Cardiac fibroblast (primary cell): ENCODE measurements around the gene KCNA5.

ENCODE experiments used
- DNase-seq, 2 donors: peaks; one replicate each; pipeline versions ENCODE4 v3.0.0 to v3.0.0-alpha.2; 2010; ENCODE audit warnings: low read depth in 2 of 2
- H3K4me3 ChIP-seq, 2 donors: replicated peaks in 1 of 2; 1 replicate in 1 of 2; 2 replicates in 1 of 2; pipeline ENCODE4 v1.5.1; 2011; ENCODE audit warnings: low read depth in 2 of 2, low read length in 2 of 2, mild to moderate bottlenecking in 2 of 2, moderate library complexity in 1 of 2
- TF ChIP-seq, protein P1 (sequence below): IDR thresholded peaks from one replicate; pipeline ENCODE4 v1.5.1; 2011; ENCODE audit warnings: low read depth, mild to moderate bottlenecking, low read length, inconsistent platforms

Gene KCNA5

DNA sequence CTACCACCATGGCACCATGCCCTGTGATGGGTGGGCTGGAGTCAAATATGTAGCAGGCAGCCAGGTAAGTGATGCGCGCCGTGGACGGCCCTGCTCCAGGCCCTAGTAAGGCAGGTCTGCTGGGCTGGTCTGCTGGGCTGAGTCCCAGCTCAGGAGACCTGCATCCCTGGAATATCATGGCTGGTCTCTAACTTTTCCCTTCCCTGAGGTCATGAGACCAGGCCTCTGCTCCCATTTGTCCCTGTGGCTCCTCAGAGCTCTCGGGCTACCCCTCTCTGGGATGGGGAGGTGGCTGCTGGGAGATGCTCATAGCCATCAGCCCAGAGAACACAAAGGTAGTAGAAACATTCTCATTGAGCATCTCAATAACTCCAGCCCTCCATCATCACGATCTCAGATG, 19.8 kb upstream of the KCNA5 start:
- DNase-seq = no peak
- TF ChIP-seq, protein P1, sequence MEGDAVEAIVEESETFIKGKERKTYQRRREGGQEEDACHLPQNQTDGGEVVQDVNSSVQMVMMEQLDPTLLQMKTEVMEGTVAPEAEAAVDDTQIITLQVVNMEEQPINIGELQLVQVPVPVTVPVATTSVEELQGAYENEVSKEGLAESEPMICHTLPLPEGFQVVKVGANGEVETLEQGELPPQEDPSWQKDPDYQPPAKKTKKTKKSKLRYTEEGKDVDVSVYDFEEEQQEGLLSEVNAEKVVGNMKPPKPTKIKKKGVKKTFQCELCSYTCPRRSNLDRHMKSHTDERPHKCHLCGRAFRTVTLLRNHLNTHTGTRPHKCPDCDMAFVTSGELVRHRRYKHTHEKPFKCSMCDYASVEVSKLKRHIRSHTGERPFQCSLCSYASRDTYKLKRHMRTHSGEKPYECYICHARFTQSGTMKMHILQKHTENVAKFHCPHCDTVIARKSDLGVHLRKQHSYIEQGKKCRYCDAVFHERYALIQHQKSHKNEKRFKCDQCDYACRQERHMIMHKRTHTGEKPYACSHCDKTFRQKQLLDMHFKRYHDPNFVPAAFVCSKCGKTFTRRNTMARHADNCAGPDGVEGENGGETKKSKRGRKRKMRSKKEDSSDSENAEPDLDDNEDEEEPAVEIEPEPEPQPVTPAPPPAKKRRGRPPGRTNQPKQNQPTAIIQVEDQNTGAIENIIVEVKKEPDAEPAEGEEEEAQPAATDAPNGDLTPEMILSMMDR = no peak
- no peak overlapping the region for H3K4me3 ChIP-seq

DNA sequence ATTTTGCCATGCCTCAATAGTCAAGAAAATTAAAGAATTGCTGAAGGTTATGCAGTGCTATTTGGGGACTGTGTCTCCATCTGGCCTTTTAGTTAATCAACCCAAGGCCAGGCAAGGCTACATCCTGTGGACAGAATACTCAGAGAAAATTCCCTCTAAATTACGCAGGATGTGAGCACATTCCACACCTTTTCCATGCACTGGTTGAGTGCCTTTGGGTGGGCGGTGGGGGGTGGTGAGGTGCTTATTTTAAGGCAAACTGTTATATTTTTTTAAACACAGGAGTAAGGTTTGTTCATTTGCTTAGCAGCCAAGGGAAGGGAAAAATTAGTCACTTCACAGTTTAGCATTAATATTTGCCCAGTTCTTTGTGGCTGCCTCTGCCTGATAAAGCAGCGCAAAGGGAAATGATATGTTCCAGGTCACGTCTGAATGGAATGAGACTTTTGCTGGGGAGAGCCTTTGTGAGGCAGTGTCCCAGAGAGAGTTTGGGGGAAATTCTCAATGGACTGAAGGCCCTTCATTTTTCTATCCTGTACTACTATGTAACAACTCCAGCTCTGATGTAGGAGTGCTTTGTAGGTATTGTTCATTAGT, 17.2 kb upstream of the KCNA5 start:
- no peak overlapping the region for H3K4me3 ChIP-seq
- TF ChIP-seq, protein P1 = no peak
- no peak for DNase-seq

DNA sequence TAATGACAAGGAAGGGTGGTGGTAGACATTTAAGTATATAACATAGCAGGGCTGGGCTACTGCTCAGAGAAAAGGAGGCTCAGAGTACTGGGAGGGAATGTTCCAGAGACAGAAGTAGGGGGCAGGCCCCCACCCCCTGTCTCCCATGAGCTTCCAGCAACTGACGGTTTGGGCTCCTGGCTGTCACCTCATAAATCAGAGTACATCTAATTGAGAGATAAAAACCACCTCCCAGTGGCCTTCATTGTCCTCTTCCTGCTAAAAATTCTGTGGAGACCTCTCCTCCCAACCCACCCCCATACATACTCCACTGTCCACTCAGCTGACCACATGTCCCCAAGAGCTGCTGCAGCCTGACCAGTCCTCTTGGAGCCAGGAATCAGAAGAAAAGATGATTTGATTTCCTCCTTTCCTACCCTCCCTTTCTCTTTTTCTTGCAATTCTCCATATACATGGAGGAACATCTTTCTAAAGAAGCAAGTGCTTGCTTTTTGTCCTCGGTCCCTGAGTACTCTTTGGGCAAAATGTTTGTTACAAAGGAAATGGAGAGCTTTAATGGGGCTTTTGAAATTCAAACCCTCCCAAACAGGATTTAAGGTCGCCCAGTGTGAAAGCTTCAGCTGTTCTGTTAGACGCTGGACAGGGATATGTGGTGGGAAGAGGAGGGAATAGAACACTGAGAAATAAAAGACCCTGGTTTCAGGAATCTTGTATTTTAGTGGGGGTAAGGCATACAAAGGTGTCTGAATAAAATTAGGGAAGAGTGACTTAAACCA, 16.4 kb upstream of the KCNA5 start:
- no peak overlapping the region for H3K4me3 ChIP-seq
- TF ChIP-seq, protein P1 = no peak
- no peak for DNase-seq

DNA sequence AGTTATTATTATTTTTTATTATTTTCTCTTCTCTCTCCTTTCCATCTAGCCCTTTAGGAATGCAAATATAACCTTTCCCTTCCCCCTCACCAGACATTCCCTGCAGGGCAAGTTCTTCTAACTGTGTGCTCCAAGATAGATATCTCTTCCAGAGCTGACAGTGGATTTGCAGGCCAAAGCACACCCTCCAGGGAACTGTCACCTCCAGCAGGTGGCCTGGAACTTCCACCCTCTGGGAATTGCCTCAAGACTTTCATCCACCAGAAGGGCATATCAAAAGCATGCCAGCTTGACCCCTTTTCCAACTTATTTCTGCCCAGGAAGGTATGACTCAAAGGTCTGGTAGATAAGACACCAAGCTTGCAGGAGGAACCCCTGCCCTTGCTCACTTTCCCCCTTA, 13.6 kb upstream of the KCNA5 start:
- no peak for DNase-seq
- H3K4me3 ChIP-seq = no peak overlapping the region
- TF ChIP-seq, protein P1 = no peak

DNA sequence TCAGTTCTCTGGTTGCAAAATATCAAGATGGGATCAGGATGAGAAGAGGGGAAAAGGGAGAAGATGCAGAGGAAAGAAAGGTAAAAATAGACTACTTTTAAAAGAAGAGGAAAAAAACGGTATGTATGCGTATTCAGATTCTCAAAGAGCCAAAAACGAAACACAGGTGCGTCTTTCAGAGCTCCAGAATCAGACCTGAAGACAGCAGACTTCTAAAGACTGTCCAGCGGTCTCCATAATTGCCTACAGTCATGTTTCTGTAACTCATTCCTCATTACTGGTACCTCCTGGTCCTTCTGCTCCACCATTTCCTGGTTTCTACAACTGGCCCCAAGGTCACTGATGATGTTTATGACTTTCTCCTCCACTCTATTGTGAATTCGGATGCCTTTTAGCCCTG, 12.4 kb upstream of the KCNA5 start:
- H3K4me3 ChIP-seq = no peak overlapping the region
- no peak for DNase-seq
- TF ChIP-seq, protein P1 = no peak

DNA sequence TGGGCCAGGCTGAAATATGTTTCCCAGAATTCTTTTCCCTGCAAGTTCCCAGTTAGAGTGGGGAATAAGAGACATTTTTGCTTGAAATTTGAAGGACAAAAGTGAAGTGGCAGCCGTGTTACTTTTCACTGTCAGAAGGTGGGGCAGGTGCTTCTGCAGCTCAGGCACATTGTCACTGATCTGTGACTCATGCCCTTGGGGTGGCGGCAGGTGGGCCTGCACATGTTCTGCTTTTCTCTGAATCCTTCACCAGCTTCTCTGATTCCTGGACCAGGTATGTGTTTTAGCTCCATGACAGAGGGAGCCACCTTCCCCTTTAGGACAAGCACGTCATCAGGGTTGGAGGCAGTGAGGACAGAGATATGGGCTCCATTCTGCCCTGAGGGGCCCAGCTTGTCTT, 11.7 kb upstream of the KCNA5 start:
- H3K4me3 ChIP-seq = no peak overlapping the region
- DNase-seq = no peak
- TF ChIP-seq, protein P1 = no peak

DNA sequence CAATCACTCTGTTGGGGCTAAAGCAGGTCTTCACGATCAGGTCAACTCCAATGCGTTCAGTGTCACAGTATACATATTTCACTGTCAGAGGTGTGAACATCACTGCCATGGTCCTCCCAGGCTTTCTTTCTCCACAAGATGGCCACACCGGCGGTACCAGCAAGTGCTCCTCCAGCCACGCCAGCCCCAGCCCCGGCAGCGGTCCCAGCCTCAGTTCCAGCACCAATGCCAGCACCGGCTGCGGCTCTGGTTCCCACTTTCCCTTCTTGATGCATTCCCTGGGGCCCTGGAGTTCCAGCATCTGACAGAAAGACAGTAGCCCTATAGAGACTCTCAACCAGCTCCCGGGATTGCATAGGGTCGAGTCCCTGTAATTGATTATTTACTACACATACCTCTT, 10.9 kb upstream of the KCNA5 start:
- no peak for DNase-seq
- no peak overlapping the region for H3K4me3 ChIP-seq
- TF ChIP-seq, protein P1 = no peak
